ENCODE measurements around the gene CDC14B.

CDC14B gene

DNA sequence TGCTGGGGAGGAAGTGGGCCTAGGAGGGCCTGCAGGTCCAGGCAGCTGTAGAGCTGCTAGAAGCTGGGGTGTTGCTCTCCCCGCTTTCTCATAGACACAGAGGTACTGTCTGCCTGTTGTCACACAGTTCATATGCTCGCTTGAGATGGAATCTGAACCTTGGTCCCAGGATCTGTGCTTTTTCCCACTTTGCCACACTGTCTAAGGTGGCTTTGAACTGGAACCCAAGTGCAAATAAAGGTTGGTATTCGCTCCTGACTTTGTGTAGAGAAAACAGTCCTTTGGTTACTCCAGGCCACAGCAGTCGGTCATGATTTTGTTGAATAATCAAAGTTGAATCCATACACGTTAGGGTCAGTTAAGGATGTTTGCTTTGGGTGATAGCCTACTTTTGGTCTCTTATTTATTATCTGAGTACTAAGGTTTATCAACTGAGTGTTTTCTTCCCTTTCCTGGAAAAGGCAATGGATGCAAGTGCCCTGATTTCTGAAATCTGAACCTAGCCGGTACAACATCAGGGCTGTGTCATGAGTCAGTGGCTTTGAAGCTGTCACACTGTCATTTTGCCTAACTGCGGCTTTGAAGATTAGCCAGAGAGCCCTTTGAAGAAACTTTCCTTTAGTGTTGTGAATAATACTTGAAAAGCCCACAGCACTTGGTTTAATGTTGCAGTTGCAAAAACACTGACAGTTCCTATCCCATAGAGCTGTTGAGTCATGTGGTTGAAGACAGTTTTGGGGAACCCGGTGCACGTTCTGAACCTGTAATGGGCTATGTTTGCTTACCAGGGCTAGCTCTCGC, 128.4 kb downstream of the CDC14B start:
- H3K27me3 Mint-ChIP-seq = no peaks in the 10 kb centered on the region
- H3K27ac Mint-ChIP-seq = no peak overlapping the region
- no peak overlapping the region for H3K4me3 Mint-ChIP-seq
- no peaks in the 10 kb centered on the region for H3K4me1 Mint-ChIP-seq (ENCODE audit: low read depth)
- no peaks in the 10 kb centered on the region for H3K9me3 Mint-ChIP-seq
- H3K36me3 Mint-ChIP-seq (ENCODE audit: low read depth) = peaks cover 12% of the 10 kb centered on the region
- intact Hi-C loops (cut with micrococcal nuclease) = no loop called here

DNA sequence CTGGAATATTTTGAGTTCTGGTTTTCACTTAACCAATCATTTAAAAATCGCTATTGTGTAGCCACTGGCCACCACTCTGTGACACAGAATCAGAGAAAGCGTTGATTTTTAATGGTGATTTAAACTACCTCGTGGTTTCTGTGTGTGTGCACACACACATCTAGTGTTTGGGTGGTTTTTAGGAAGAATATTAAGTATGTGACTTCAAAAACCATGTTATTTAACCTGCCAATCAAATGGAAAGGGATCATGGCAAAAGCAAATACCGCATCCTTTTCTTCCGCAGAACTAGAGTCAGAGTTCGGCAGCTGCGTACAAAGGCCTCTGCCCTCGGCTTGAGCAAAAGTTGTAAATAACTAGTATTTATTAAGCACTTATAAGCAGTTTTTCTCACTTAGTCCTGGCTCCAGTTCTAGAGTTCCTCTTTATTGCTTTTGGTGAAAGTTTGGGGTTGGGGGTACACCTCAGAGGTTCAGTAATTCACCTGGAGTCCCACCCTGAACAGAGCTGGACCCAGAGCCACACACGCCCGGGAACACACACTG, 129.0 kb downstream of the CDC14B start:
- H3K36me3 Mint-ChIP-seq (ENCODE audit: low read depth) = peaks cover 12% of the 10 kb centered on the region
- no peaks in the 10 kb centered on the region for H3K4me1 Mint-ChIP-seq (ENCODE audit: low read depth)
- H3K27ac Mint-ChIP-seq = no peak overlapping the region
- no peaks in the 10 kb centered on the region for H3K9me3 Mint-ChIP-seq
- no peaks in the 10 kb centered on the region for H3K27me3 Mint-ChIP-seq
- H3K4me3 Mint-ChIP-seq = no peak overlapping the region
- intact Hi-C loops (cut with micrococcal nuclease) = no loop called here

DNA sequence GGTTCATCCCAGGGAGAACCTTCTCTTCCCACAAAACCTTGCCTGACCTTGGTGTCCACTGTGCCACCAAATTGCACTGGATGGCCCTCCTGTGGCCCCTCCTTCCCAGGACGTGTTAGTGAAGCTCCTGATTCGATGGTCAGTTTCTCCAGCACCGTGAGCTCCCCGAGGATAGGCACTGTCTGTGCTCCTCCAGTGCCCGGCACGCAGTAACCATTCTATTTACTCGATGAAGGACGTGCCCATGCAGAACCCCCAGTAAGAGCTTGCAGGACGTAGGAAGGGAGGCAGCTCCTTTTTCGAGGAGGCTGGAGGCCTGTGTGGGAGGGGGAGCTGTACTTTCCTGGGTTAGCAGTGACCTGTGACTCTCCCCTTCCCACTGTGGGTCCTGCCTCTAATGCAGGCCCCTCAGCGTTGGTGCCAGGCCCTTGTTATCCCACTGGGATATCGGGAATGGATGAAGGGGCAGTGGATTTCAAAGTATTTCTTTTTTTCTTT, 130.1 kb downstream of the CDC14B start:
- Mint-ChIP-seq H3K27me3 (no peaks in the 10 kb centered on the region), H3K4me3 (no peak overlapping the region), H3K4me1 (ENCODE audit: low read depth) (no peaks in the 10 kb centered on the region), H3K36me3 (ENCODE audit: low read depth) (peaks cover 12% of the 10 kb centered on the region), H3K27ac (no peak overlapping the region), H3K9me3 (no peaks in the 10 kb centered on the region)
- intact Hi-C loops (cut with micrococcal nuclease) = no loop called here

DNA sequence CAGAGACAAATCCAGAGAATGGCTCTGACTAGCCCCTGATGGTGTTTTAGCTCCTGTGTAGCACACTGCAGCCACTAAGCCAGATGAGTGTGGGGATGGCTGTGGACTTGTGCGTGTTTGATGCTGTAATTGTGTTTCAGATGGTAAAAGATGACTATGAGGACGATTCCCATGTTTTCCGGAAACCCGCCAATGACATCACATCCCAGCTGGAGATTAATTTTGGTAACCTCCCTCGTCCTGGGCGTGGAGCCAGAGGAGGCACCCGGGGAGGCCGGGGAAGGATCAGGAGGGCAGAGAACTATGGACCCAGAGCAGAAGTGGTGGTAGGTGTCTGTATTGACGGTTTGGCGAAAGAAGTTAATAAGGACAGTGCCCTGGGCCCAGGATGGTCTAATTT, 131.7 kb downstream of the CDC14B start:
- H3K36me3 Mint-ChIP-seq (ENCODE audit: low read depth) = peaks cover 12% of the 10 kb centered on the region
- H3K27ac Mint-ChIP-seq = no peak overlapping the region
- H3K4me1 Mint-ChIP-seq (ENCODE audit: low read depth) = no peaks in the 10 kb centered on the region
- intact Hi-C loops (cut with micrococcal nuclease) = no loop called here
- no peaks in the 10 kb centered on the region for H3K9me3 Mint-ChIP-seq
- H3K4me3 Mint-ChIP-seq = no peak overlapping the region
- H3K27me3 Mint-ChIP-seq = no peaks in the 10 kb centered on the region

DNA sequence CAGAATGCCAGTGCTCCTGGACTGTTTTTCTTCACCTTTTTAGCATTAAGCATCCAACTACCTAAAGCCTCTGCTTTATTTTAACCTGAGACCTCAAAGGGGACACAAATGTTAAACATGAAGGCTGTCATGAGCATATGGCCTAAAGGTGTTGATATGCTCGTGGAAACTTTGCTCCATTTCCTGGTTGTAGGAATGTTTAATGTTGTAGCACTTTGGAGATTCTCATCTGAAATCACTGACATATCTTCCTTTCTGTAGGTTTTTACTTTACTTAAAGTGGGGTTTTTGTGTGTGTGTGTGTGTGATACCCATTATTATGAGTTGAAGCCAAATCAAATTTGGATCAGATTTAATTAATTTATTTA, 132.6 kb downstream of the CDC14B start:
- no peak overlapping the region for H3K27ac Mint-ChIP-seq
- no peaks in the 10 kb centered on the region for H3K9me3 Mint-ChIP-seq
- intact Hi-C loops (cut with micrococcal nuclease) = no loop called here
- no peaks in the 10 kb centered on the region for H3K4me1 Mint-ChIP-seq (ENCODE audit: low read depth)
- H3K27me3 Mint-ChIP-seq = no peaks in the 10 kb centered on the region
- H3K36me3 Mint-ChIP-seq (ENCODE audit: low read depth) = peaks cover 12% of the 10 kb centered on the region
- no peak overlapping the region for H3K4me3 Mint-ChIP-seq

DNA sequence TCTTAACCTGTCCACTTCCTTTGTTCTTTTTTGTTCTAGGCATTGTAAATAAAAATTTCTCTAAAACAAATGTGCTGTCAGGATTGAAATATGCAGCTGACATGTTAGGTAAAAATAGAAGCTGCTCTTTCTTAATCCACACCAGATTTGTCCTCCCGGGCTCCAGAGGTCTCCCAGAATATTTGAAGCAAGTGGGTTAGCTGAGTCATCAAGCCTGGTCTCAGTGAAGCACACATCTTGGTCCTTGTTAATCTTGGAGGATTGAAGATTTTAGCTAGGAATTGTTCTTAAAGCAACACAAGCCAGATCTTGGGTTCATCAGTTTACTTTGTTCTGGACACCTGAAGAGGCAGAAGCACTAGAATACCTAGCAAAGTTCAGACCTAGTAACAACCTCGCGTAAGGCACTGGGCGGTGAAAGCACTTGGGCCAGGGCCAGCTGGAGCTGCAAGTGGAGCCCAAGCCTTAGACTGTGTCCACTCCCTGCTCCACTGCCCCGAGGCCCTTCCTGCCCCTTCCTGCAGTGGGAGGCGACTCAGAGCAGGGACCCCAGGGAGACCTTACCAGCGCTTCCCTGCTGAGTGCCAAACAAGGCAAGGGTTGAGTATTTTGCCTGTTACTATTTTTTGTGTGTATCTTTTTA, 133.1 kb downstream of the CDC14B start:
- H3K9me3 Mint-ChIP-seq = no peaks in the 10 kb centered on the region
- no peaks in the 10 kb centered on the region for H3K27me3 Mint-ChIP-seq
- H3K4me3 Mint-ChIP-seq = no peak overlapping the region
- H3K4me1 Mint-ChIP-seq (ENCODE audit: low read depth) = no peaks in the 10 kb centered on the region
- H3K36me3 Mint-ChIP-seq (ENCODE audit: low read depth) = peaks cover 12% of the 10 kb centered on the region
- intact Hi-C loops (cut with micrococcal nuclease) = no loop called here
- H3K27ac Mint-ChIP-seq = no peak overlapping the region

DNA sequence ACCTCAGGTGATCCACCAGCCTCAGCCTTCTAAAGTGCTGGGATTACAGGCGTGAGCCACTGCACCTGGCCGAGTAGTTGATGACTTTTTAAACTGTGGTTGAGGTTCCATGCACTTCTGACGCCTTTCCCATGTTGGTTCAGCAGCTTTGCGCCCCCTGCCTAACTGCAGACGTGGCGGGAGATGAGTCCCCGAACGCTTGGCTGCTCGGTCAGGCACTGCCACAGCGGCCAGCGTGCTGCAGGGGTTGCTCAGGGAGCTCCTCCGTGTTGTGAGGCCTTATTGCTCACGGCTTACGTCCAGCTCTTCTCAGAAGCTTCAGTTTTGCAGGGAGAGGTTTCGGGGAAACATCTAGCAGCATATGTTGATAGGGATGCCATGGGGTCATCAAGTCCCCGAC, 134.4 kb downstream of the CDC14B start:
- intact Hi-C loops (cut with micrococcal nuclease) = no loop called here
- Mint-ChIP-seq H3K27me3 (no peaks in the 10 kb centered on the region), H3K4me3 (no peak overlapping the region), H3K4me1 (ENCODE audit: low read depth) (no peaks in the 10 kb centered on the region), H3K36me3 (ENCODE audit: low read depth) (peaks cover 12% of the 10 kb centered on the region), H3K9me3 (no peaks in the 10 kb centered on the region), H3K27ac (no peak overlapping the region)

DNA sequence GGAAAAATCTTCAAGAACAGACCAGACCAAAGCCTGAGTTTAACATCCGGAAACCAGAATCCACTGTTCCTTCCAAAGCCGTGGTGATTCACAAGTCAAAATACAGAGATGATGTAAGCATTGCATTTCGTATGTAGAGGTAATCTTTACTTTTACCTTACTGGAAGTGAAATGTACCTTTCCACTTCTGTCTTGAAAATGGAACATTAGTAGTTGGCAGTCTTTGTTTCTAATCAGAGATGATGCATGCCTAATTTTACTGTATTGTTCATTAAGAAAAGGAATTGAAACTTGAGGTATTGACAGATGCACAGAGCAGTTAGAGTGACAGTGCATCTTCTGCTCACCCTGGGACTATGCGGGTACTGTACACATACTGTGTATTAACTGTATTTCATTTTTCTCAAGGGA, 135.1 kb downstream of the CDC14B start:
- Mint-ChIP-seq H3K27me3 (no peaks in the 10 kb centered on the region), H3K27ac (no peak overlapping the region), H3K9me3 (no peaks in the 10 kb centered on the region), H3K4me1 (ENCODE audit: low read depth) (no peaks in the 10 kb centered on the region), H3K36me3 (ENCODE audit: low read depth) (peaks cover 12% of the 10 kb centered on the region), H3K4me3 (no peak overlapping the region)
- intact Hi-C loops (cut with micrococcal nuclease) = no loop called here

DNA sequence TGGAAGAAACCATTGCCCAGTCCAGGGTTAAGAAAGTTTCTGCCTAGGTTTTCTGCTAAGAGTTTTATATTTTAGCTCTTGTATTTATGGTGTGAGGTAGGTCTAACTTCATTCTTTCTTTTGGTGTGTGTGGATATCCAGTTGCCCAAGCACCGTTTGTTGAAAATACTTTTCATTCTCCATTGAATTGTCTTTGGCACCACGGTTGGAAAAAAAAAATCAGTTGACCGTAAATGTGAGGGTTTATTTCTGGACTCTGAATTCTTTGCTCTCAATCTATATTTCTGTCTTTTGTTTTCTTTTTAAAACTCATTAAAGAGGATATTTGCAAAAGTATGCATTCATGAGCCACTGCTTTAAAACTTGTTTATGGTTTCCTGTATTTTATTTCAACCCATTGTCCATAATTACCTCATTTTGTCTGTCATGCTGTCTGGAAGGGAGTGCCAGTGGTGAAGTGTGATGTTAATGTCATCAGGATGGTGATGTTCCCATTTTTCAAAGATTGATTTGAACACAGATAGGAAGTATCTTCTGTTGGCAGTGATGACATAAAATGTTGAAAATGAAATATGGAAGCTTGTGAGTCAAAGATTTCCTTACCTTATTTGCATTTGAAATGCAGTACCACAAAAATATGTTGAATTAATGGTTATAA, 135.8 kb downstream of the CDC14B start:
- Mint-ChIP-seq H3K27me3 (no peaks in the 10 kb centered on the region), H3K36me3 (ENCODE audit: low read depth) (peaks cover 12% of the 10 kb centered on the region), H3K9me3 (no peaks in the 10 kb centered on the region), H3K4me1 (ENCODE audit: low read depth) (no peaks in the 10 kb centered on the region), H3K4me3 (no peak overlapping the region), H3K27ac (no peak overlapping the region)
- intact Hi-C loops (cut with micrococcal nuclease) = no loop called here

DNA sequence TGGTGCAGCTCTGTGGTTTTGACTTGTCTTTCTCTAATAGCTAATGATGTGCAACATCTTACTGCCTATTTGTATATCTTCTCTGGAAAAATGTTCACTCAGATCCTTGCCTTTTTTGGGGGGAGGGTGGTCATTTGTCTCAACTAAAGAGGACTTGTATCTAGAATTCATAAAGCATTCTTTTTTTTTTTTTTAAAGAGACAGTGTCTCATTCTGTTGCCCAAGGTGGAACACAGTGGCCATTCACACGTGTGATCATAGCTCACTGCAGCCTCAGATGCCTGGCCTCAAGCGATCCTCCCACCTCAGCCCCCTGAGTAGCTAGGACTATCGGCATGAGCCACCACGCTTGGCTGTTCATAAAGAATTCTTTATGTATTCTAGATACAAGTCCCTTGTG, 136.4 kb downstream of the CDC14B start:
- Mint-ChIP-seq H3K27me3 (no peaks in the 10 kb centered on the region), H3K36me3 (ENCODE audit: low read depth) (peaks cover 5% of the 10 kb centered on the region), H3K4me3 (no peak overlapping the region), H3K9me3 (no peaks in the 10 kb centered on the region), H3K27ac (no peak overlapping the region), H3K4me1 (ENCODE audit: low read depth) (no peaks in the 10 kb centered on the region)
- intact Hi-C loops (cut with micrococcal nuclease) = no loop called here

DNA sequence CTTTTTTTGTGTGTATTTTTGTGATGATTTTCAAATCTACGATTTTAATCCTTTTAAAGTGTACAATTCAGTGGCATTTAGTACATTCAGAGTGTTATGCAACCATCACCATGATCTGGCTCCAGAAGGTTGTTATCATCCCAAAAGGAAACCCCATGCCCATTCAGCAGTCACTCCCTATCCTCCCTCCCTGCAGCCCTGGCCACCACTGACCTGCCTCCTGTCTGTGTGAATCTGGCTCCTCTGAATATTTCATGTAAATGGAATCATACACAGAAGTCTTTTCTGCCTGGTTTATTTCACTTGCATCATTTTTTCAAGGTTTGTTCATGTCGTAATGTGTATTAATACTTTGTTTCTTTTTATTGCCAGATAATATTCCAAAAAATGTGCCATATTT, 137.2 kb downstream of the CDC14B start:
- H3K27me3 Mint-ChIP-seq = no peaks in the 10 kb centered on the region
- H3K36me3 Mint-ChIP-seq (ENCODE audit: low read depth) = no peaks in the 10 kb centered on the region
- no peak overlapping the region for H3K27ac Mint-ChIP-seq
- no peaks in the 10 kb centered on the region for H3K9me3 Mint-ChIP-seq
- intact Hi-C loops (cut with micrococcal nuclease) = no loop called here
- H3K4me3 Mint-ChIP-seq = no peak overlapping the region
- no peaks in the 10 kb centered on the region for H3K4me1 Mint-ChIP-seq (ENCODE audit: low read depth)

DNA sequence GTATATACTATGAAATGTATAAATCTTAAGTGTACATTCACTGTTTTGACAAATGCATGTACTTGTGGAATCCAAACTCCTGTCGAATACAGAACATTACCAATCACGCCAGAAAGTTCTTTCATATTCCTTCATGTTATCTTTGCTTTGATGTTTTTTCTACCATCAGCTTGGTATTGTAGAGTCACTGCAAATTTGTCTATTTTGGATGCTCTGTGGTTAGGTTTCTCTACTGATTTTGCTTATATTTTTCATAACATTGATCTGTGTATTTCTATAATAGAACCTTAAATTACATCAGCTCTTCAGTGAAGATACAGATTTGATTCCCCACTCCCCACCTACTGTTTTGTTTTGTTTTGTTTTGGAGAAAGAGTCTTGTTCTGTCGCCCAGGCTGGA, 138.9 kb downstream of the CDC14B start:
- H3K27me3 Mint-ChIP-seq = no peaks in the 10 kb centered on the region
- H3K36me3 Mint-ChIP-seq (ENCODE audit: low read depth) = no peaks in the 10 kb centered on the region
- no peak overlapping the region for H3K4me3 Mint-ChIP-seq
- no peaks in the 10 kb centered on the region for H3K9me3 Mint-ChIP-seq
- H3K27ac Mint-ChIP-seq = no peak overlapping the region
- no peaks in the 10 kb centered on the region for H3K4me1 Mint-ChIP-seq (ENCODE audit: low read depth)
- intact Hi-C loops (cut with micrococcal nuclease) = no loop called here

DNA sequence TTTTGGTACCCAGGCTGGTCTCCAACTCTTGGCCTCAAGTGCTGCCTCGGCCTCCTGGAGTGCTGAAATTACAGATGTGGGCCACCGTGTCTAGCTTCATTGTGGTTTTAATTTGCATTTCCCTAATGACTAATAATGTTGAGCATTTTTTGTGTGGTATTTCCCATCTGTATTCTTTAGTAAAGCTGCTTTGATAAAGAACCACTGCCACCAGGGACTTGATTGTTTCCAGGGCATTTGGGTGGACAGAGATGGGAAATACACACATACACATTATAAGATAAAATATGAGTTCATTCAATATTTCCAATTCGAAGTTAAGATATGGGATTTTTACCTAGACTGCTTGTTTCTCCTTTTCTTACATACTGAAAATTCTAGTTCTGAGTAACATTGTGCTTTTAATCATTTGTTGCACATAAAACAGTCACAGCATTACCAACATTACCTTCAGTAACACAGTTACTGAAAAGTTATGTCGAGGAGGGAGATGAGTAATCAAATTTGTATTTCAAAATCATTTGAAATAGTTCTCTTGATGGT, 140.7 kb downstream of the CDC14B start:
- H3K4me3 Mint-ChIP-seq = no peak overlapping the region
- H3K36me3 Mint-ChIP-seq (ENCODE audit: low read depth) = no peaks in the 10 kb centered on the region
- no peak overlapping the region for H3K27ac Mint-ChIP-seq
- H3K4me1 Mint-ChIP-seq (ENCODE audit: low read depth) = no peaks in the 10 kb centered on the region
- intact Hi-C loops (cut with micrococcal nuclease) = no loop called here
- no peaks in the 10 kb centered on the region for H3K27me3 Mint-ChIP-seq
- no peaks in the 10 kb centered on the region for H3K9me3 Mint-ChIP-seq

DNA sequence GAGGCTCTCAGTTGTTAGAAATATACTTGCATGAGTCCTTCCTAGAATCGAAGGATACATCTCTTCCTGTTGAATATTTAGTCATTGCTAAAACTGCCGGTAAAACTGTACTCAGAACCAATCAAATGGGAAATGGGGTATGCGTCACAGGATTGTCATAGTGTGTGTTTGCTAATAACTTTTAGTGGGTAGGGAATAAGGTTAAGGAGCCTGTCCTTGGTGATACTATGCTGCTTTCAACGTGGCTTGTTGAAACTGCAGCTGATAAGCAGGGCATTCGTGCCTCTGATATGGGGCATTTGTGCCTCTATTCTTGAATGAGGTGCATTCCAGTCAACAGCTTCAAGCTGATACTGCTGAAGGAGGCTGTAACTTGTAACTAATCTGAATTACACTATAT, 143.1 kb downstream of the CDC14B start:
- intact Hi-C loops (cut with micrococcal nuclease) = no loop called here
- no peaks in the 10 kb centered on the region for H3K9me3 Mint-ChIP-seq
- H3K4me3 Mint-ChIP-seq = no peak overlapping the region
- H3K27me3 Mint-ChIP-seq = no peaks in the 10 kb centered on the region
- no peak overlapping the region for H3K27ac Mint-ChIP-seq
- H3K4me1 Mint-ChIP-seq (ENCODE audit: low read depth) = no peaks in the 10 kb centered on the region
- no peaks in the 10 kb centered on the region for H3K36me3 Mint-ChIP-seq (ENCODE audit: low read depth)

All from dendritic cell treated with granulocyte-macrophage colony-stimulating factor and Interleukin-4, amounts not matched to agents 40 ng/mL and 50 ng/mL, for 4 days (primary cell).